Activated CD8-positive, alpha-beta memory T cell treated with anti-CD3 and anti-CD28 coated beads, Interleukin-2, amount 50 U/mL, for 48 hours (primary cell): Measurements from ENCODE around the gene COPA.
"Not testable (repeated sequence)": the region's sequence is repeated elsewhere in the genome, so short reads cannot be mapped to it uniquely, and the experiment has no call there.

Experiments
- DNase-seq: peaks from one replicate; pipeline ENCODE4 v3.0.0-alpha.2; 2020

The COPA gene

DNA sequence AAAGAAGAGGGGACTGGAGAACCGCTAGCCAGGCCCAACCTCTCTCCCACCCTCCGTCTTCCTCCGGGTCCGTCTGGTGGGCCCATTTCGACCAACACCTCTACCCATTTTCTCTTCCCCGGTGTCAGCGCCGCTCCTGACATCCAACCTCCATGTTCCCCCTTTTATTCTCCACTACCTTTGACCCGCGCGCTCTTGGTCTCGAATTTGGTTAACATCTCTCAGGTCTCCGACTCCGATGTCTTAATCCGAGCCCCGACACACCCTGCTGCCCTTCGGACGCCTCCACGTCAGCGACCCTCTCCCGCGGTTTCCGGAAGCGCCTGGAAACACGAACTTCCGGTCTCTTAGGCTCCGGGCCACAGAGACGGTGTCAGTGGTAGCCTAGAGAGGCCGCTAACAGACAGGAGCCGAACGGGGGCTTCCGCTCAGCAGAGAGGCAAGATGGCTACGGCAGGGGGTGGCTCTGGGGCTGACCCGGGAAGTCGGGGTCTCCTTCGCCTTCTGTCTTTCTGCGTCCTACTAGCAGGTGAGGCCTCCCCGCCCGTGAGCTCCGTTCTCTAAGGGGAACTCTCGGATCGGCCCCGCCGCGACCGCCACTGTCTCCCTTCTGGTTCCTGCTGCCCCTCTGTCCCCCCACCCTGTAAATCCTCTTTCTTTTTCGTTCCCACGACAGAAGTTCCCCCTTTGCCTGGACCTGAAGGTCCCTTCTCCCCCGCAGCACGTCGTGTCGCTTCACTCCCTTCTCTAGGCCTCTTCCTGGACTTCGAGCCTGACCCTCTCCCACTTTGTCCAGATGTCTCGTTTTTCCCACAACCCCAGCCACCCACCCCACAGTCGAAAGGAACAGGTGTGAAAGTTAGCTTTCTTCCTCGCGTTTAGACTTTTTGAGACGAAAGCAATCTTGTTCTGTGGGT, at the start of gene COPA, which contains the start of gene NCSTN:
COPA (minus strand) TSS at position 298 of the 917 bp plus-strand sequence; CDS start at position 218, 80 bp downstream.
NCSTN (plus strand) TSS at position 431 of the 917 bp plus-strand sequence; CDS start at position 445, 14 bp downstream.
- peak; percentile 91 for DNase-seq

DNA sequence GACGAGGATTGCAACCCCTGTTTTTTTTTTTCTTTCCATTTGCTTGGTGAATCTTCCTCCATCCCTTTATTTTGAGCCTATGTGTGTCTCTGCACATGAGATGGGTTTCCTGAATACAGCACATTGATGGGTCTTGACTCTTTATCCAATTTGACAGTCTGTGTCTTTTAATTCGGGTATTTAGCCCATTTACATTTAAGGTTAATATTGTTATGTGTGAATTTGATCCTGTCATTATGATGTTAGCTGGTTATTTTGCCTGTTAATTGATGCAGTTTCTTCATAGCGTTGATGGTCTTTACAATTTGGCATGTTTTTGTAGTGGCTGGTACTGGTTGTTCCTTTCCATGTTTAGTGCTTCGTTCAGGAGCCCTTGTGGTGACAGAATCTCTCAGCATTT, 45.4 kb upstream of the COPA start:
- DNase-seq, result not testable (repeated sequence)

DNA sequence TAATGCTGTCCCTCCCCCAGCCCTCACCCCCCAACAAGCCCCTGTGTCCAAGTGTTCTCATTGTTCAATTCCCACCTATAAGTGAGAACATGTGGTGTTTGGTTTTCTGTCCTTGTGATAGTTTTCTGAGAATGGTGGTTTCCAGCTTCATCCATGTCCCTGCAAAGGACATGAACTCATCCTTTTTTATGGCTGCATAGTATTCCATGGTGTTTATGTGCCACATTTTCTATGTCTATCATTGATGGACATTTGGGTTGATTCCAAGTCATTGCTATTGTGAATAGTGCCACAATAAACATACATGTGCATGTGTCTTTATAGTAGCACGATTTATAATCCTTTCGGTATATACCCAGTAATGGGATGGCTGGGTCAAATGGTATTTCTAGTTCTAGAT, 41.8 kb upstream of the COPA start:
- not testable (repeated sequence) for DNase-seq

DNA sequence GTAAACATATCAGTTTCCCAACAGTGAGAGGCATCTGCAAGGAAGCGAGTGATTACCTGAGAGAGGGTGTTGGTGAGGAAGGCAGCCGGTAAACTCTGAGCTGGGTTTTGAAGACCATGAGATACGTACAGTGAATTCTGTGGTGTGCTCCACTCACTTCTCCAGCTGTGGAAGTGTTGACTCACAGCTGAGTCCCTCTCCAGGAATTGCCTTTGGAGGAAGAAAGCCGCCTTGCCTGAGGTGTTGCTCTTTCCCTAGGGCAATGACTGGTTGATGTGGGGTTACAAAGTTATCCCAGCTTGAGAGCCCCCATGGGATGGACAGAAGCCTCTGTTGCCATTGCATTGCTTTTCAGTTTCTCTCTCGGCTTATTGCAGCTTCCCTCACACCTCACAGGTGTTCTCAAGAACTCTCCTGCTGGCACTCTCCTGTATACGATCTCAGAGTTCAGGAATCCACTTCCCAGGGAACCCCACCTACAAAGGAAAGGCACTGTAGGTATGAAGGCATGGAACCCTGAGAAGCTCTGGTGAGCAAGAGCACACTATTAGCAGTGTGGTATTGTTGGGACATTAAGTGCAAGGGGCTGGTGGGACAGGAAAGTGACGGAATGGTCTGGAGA, 34.6 kb upstream of the COPA start:
- DNase-seq, result no peak

DNA sequence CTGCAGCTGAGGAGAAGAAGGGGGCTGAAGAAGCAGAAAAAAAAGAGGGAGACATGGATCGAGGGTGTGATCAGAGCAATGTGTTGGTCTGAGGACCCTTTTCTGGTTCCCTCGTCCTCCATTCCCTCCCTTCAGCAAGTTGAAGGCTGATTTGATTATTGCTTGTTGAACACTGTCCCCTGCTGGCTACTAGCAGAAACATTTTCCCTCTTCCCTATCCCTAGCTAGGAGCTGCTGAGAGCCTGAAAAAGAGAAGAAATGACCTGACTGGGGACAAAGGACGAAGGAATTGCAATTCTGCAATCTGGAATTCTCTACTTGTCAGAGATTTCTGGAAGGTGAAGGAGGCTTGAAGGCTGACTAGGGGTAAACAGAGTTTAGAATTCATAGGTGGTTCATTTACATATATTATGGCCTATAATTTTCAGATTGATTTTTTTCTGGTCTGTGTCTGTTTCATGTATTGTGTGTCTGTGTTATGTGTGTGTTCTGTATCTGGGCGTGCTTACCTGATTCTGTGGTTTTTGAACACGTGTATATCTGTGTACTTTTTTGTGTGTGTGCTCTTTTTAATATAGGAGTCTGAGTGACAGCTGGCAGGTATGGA, 33.6 kb upstream of the COPA start:
- DNase-seq, result no peak

DNA sequence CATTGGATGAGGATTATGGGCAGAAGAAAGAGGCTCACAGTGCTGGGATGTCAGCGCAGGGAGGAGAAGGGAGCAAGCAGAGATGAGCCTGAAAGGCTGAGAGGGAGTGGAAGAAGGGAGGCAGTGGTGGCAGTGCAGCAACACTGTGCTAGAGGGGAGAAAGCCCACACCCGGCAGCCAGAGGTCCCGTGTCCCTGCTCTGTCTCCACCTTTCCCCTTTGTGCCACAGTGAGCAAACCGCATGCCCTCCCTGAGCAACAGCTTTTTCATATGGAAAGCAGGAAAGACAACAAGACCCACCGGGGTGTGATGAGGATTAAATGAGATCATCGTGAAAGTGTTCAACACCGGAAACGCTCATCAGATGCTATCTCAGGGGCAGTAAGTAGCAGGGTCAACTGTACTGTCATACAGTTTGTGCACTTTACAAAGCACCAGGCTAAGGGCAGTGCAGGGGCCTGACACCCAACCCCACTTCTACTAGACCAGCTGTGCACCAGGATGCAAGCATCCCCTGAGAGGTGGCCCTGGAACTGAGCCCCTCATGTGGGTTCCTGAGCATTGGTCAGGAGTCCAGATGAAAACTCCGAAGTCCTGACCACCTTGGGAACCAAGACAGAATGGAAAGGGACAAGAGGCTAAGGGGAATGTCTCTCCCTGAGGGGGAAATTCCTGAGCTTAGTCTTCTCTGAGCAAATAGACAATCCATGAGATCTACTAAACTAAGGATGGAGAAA, 32.9 kb upstream of the COPA start:
- DNase-seq, result no peak

DNA sequence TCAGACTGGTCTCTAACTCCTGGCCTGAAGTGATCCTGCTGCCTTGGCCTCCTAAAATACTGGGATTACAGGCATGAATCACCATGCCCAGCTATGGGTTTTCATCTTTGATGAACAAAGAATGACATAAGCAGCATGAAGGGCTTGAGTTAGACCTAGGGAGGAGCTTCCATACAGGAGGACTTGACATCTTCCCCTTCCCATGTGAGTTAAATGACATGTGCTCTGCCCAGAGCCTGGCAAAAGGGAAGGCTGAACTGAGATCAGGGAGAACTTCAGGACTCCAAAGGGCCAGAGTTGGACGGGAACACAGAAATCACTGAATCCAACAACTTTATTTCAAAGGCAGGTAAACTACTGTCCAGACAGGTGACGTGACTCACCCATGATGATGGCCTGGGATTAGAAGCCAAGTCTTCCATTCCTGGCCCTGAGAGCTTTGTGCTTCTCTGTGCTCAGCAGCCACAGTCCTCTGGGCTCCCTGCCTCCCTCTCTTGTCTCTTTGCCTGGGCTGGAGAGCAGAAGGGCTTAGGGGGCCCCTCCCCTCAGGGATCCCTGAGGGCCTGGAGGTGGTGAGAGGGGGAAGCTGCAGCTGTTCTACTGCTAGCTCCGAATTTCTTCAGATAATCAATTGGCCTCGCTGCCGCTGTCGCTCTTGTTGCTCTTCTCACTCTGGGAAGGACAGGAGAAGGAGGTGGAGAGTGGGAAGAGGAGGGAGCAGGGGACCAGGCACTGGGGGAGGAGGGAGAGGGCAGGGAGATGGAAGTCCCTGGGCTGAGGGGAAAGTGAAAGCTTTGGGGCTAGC, 31.5 kb upstream of the COPA start:
- no peak for DNase-seq

DNA sequence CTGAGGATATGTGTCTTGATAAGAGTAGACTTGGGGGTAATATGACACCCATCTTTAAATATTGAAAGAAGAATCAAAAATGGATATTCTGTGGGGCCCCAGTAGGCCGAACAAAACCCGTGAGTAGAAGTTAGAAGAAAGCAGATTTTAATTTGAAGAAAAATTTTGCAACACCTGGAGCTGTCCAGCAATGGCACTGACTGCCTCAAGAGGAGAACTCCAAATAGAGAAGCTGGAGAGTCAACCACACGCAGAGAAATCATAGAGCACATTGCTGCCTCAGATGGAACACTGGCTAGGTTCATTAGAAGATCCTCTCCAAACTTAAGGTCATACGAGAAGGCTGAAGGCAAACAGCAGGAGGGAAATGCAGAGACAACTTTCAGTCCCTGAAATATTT, 30.6 kb upstream of the COPA start:
- no peak for DNase-seq

DNA sequence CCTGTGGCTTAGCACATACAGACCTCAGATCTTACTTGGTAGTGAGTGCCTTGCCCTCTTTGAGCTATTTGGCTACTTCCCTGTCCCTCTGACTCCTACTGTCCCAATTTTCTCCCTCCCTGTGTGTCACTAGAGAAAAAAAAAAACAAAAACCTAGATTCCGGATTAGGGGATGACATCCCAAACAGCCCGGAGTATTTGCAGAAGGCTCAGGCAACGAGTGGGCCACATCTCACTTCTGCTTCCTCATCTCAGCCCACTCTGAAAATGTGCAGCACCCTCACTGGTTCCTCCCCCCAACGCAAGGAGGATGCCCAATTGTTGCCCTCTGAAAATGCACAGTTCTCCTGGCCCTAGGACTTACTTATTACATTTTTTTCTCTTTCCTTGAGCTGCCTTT, 28.7 kb upstream of the COPA start:
- no peak for DNase-seq

DNA sequence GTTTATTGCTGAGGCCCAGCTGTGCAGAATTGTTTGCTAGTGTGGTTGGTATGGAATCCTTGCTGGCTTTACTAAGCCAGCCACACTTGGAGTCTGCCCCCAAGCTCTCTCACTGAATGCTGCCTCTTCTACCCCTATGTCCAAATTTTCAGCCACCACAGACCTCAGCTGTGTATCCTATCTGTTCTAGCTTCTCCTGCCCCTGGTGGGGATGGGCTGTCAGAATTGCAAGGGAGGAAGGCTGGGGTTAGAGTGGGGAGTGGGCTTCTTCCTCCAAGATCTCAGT, 28.2 kb upstream of the COPA start:
- no peak for DNase-seq

DNA sequence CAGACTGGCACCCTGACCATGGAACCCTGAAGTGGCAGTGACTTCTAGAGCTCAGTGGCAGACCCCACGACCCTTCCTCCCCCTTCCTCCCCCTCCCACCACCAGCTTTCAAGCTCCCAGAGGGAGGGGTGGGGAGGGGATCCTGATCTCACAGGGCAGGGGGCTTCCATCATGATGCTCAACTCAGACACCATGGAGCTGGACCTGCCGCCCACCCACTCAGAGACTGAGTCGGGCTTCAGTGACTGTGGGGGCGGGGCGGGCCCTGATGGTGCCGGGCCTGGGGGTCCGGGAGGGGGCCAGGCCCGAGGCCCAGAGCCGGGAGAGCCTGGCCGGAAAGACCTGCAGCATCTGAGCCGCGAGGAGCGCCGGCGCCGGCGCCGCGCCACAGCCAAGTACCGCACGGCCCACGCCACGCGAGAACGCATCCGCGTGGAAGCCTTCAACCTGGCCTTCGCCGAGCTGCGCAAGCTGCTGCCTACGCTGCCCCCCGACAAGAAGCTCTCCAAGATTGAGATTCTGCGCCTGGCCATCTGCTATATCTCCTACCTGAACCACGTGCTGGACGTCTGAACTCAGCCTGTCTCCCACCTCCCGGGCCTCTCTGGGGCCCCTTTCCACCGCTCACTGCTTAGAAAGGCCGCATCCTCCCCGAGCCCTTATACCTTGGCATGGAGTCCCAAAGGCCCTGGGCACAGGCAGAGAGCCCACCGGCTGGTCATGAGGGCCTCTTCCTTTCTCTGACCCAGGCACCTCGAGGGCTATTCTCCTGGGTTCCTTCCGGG, 27.7 kb upstream of the COPA start:
- no peak for DNase-seq

DNA sequence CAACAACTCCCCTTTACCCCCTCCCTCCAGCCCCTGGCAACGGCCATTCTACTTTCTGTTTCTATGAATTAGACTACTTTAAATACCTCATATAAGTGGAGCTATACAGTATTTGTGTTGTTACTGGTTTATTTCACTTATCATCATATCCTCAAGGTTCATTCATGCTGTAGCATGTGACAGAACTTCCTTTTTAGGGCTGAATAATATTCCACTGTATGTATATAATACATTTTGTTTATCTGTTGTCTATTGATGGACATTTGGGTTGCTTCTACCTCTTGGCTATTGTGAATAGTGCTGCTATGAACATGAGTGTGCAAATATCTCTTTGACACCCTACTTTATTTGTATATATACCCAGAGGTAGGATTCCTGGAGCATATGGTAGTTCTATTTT, 26.0 kb upstream of the COPA start:
- DNase-seq, result no peak

DNA sequence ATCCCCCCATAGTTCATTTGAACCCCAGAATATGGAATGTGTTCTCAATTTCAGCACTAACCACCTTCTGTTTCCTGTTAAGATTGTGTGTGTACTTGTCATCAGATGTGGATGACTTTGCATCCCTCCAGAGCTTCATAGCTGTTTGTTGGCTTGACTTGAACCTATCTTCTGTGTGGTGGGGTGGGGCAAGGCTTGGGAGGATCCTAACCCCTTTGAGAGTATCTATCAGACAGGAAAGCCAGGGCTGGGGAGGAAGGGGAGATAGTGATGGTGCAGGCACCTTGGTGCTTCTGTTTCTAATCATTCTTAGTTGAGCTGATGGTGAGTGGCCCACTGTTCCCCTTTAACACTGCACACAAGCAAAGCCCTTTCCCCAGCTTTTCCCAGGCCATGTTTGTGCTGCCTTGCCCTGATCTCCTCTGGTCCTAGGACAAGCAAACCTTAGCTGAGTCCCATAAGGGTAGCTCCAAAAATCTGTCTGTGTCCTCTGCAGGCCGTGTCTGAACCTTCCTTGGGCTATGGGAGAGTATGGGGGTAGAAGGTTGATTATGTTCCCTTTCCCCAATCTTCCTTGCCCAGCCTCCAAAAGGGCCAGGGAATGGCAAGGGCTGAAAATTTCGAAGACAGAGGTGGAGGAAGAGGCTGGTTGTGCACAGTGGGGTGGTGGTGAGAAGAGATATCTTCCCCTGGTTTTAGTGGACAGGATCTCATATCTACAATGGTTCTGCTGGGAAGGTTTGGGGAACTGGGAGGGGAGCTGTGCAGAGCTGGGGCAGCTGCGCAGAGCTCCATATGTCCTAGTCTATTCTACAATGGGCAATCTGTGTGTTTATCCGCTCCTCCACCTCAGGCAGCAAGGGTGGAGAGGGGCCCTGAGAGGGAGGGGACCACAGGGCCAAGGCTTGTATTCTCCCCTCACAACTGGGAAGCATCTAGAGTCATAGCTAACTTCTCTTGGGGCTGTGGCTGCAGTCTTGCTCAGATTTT, 25.2 kb upstream of the COPA start:
- no peak for DNase-seq

DNA sequence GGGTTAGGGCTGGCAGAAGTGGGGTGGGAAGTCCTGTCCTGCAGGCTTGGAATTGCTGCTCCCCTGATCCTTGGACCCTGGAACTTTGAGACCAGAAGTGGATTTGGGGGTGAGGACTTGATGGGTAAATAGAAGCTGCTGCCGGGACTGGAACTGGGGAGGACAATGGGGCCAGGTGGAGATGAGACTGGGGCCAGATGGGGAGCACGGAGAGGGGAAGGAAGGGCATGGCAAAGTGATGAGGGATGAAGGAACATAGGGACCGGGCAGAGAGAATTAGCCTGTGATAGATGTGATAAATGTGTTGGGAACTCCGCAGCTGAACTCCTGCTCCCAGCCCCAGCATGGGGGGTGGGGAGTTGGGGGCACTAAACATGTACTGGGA, 24.5 kb upstream of the COPA start:
- DNase-seq, result no peak

DNA sequence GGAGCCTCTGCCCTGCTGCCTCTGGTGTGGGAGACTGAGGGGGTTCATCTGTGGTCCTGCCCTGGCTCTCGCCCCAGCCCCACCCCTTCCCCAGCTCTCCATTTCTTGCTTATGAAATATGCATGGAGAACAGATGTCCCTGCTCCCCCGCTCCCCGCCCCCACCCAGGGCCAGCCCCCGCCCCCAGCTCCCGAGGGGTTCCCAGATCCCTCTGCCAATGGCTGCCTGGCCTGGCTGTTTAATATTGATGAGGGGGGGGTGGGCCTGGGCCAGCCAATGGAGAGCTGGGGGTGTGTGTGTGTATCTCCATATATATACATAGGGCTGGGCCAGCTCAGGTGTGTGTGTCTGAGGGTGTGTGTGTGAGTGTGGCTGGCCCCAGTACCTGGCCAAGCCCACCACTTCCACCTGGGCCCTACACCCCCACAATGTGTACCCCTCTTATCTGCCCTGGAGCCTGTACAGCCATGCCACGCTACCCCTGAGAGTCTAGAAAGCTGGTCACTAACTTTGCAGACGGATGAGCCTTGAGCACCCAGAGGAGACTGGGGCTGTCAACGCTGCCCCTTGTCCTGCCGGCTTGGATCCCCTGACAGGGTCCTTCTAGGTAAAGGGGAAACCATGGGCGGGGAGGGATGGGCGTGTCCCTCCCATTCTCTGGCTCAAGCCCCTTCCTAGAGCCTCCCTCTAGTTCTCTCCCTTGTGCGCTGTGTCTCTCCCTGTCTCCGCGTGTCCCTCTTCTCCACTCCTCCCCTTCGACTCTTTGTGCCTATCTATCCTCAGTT, 23.9 kb upstream of the COPA start, which contains the start of gene NHLH1:
NHLH1 (plus strand) TSS at position 341 of the 785 bp plus-strand sequence. CDS start 3,661 bp downstream, outside the sequence.
- no peak for DNase-seq

DNA sequence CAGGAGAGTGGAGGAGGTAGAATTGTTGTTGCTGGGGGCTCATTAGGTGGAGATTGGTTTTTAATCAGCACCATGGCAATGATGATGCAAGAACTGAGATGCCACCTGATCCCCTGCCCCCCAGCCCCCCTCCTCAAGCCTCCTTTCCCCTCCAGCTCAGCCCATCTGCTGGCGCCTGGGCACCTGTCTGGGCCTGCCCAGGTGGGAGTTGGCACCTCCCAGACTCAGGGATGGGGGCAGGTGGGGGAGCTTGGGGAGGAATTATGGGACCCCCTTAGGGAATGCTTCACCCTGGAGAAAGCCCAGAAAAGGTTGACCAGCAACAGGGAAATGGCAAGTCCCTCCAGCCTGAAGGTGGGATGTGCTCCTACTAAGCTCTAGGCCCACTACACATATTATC, 22.3 kb upstream of the COPA start:
- DNase-seq, result no peak

DNA sequence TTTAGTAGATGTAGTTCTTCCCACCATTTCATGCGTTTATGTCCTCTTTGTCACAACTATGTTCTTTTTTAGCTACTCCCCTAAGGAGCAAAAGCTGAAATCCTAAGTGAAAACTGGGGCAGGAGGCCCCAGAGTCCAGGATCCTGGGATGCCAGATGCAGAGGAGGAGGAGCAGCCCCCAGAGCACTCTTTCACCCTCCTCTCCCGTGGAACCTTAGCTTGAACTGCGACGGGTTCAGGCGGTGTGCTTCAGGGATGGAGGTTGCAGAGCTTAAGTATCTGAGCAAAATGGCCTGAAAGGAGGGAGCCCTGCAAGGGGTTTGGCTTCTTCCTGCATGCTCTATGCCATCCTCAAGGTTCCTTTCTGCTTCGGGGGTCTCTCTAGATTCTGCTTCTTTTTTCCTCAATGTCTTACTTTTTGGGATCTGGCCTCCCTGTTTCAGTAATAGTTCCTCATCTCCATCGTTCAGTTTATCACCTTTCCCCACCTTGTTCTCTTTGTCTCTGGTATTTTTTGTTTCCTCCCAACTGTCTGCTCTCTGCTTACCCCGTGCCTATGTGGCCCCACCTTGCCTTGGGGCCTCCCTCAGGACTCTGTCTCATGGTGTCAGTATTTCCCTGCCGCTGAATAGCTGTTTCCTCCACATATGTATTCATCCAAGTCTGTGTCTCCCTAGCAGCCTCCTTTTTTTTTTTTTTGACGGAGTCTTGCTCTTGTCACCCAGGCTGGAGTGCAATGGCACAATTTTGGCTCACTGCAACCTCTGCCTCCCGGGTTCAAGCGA, 21.1 kb upstream of the COPA start:
- no peak for DNase-seq

DNA sequence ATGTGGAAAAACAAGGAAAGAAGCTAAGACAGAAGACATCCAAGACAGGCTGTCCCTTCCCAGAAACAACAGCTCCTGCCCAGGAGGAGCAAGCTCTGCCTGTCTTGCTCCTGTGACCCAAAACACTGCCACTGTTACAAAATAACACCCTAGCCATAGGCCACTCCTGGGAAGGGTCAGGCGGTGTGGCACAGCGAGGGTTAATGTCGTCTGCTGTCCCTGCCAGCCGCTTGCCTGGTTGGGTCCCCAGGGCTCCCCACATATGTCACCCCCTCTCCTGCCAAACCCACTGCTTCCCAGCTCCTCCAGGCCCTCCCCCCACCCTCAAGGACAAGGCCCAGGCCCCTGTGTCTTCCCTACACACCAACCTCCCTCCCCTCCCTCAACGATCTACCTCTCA, 20.0 kb upstream of the COPA start:
- DNase-seq, result no peak
